Measurements from ENCODE around the gene AQP1.

The AQP1 gene

GRCh38 chr7:30971840-30972563 is 60.3 kb downstream of the AQP1 start:
- peaks cover 0 to 3% (median 0%) of the 10 kb centered on the region in 4 donors for H3K4me1 ChIP-seq
- H3K36me3 ChIP-seq = no peaks in the 10 kb centered on the region
- TF ChIP-seq CTCF (IDR thresholded peaks at IDR 0.05) = no peak
- no peak overlapping the region for H3K4me3 ChIP-seq
- no peak overlapping the region for H3K27ac ChIP-seq
- peaks cover 0 to 23% of the 10 kb centered on the region in 2 donors for H3K27me3 ChIP-seq
- no peaks in the 10 kb centered on the region for H3K9me3 ChIP-seq
- intact Hi-C loops (cut with DNase I; ENCODE audit: low total_unique reads) = no loop called here
- DNase-seq = no peak

DNA sequence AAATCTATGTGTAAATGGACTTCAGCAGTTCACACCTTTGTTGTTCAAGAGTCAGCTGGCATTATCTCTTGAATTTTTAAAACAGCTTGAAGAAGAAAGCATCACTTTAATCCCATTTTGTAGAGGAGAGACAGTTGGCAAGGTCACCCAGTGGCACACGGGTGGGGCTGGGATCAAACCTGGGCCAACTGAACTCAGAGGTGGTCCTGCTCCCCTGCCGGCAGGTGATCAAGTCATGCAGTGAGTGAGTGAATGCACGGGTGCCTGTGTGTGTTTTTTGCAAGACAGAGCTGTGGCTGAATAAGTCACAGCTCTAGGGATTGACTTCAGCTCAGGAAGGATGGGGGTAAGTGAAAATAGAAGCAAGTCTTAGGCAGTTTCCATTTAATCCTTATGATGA is 61.6 kb downstream of the AQP1 start:
- no peak for DNase-seq

GRCh38 chr7:30973791-30974604 is 62.3 kb downstream of the AQP1 start:
- Histone ChIP-seq H3K36me3 (no peaks in the 10 kb centered on the region), H3K27me3 (peaks cover 0 to 30% of the 10 kb centered on the region in 2 donors), H3K4me3 (no peak overlapping the region), H3K4me1 (peaks cover 0 to 9% (median 0%) of the 10 kb centered on the region in 4 donors), H3K9me3 (no peaks in the 10 kb centered on the region), H3K27ac (no peak overlapping the region)
- no peak for DNase-seq
- intact Hi-C loops (cut with DNase I; ENCODE audit: low total_unique reads) = no loop called here
- TF ChIP-seq CTCF (IDR thresholded peaks at IDR 0.05) = no peak

More for the DNA sequence above, 61.6 kb downstream of the AQP1 start:
- Histone ChIP-seq H3K9me3 (no peaks in the 10 kb centered on the region), H3K27ac (no peak overlapping the region), H3K4me1 (peaks cover 0 to 9% (median 0%) of the 10 kb centered on the region in 4 donors), H3K4me3 (no peak overlapping the region), H3K36me3 (no peaks in the 10 kb centered on the region), H3K27me3 (peaks cover 0 to 28% of the 10 kb centered on the region in 2 donors)
- TF ChIP-seq CTCF (IDR thresholded peaks at IDR 0.05) = no peak
- intact Hi-C loops (cut with DNase I; ENCODE audit: low total_unique reads) = no loop called here

- intact Hi-C loops (cut with DNase I; ENCODE audit: low total_unique reads) = loop anchor here (5.0 kb wide), 1 partner anchor 172 kb away; no protein-coding TSS in a partner anchor
- peak; percentile 55 to 59 for TF ChIP-seq CTCF (IDR thresholded peaks at IDR 0.05)
These were observed 63.1 kb downstream of the AQP1 start for GRCh38 chr7:30974605-30975255.

More at GRCh38 chr7:30974605-30975255, 63.1 kb downstream of the AQP1 start:
- DNase-seq = no peak
- Histone ChIP-seq H3K36me3 (no peaks in the 10 kb centered on the region), H3K27ac (no peak overlapping the region), H3K4me3 (no peak overlapping the region), H3K4me1 (peaks cover 0 to 9% (median 0%) of the 10 kb centered on the region in 4 donors), H3K27me3 (peaks cover 0 to 29% of the 10 kb centered on the region in 2 donors), H3K9me3 (no peaks in the 10 kb centered on the region)
